ENCODE measurements around the gene MYO18A.

The MYO18A gene

GRCh38 chr17:29212094-29212631, 32.0 kb upstream of the MYO18A start:
- no peak for TF ChIP-seq EZH2phosphoT487 (IDR thresholded peaks at IDR 0.05; ENCODE audit: low read length)
- TF ChIP-seq EZH2 (optimal IDR thresholded peaks at IDR 0.05; ENCODE audit: low read depth, low read length), result no peak
- no peak for TF ChIP-seq CTCF (IDR thresholded peaks at IDR 0.05; ENCODE audit: low read length)
- Histone ChIP-seq H4K20me1 (ENCODE audit: insufficient read depth, low read length) (no peaks in the 10 kb centered on the region), H3K4me3 (ENCODE audit: low read length) (no peak overlapping the region), H3K79me2 (ENCODE audit: low read length) (no peaks in the 10 kb centered on the region), H2AFZ (ENCODE audit: low read length) (no peak overlapping the region), H3K27ac (ENCODE audit: low read length) (no peak overlapping the region), H3K9me2 (replicated peaks; ENCODE audit: insufficient read depth, low read length) (no peaks in the 10 kb centered on the region), H3K27me3 (replicated peaks; ENCODE audit: insufficient read depth, low read length) (no peaks in the 10 kb centered on the region), H3K9me3 (replicated peaks; ENCODE audit: insufficient read depth, low read length) (no peaks in the 10 kb centered on the region), H3K36me3 (replicated peaks; ENCODE audit: insufficient read depth, low read length) (no peaks in the 10 kb centered on the region), H3F3A (ENCODE audit: insufficient read depth, low read length) (no peaks in the 10 kb centered on the region), H3K4me2 (ENCODE audit: low read depth, low read length) (no peak overlapping the region), H3K4me1 (ENCODE audit: low read length) (no peaks in the 10 kb centered on the region), H3K9ac (ENCODE audit: low read length) (no peak overlapping the region)
- DNase-seq, result no peak

DNA sequence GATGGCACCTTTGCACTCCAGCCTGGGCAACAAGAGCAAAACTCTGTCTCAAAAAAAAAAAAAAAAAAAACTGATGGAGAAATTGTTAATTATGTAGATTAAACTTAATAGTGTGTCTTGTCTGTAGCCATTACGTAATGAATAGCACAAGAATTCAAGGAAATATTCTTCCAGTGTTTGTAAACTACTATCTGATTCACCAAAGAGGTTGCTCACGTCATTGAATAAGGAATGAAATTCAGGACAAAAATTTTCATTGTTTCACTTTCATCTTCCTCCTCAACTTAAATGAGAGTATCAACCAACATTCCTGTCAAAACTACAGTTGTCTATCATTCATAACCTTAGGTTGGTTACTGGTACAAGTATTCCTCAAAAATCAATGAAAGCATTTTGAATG, 30.7 kb upstream of the MYO18A start:
- H3K9me2 ChIP-seq (replicated peaks; ENCODE audit: insufficient read depth, low read length), result no peaks in the 10 kb centered on the region
- no peaks in the 10 kb centered on the region for H4K20me1 ChIP-seq (ENCODE audit: insufficient read depth, low read length)
- H3K4me2 ChIP-seq (ENCODE audit: low read depth, low read length), result no peak overlapping the region
- H3K27me3 ChIP-seq (replicated peaks; ENCODE audit: insufficient read depth, low read length), result no peaks in the 10 kb centered on the region
- no peak for DNase-seq
- H3K4me3 ChIP-seq (ENCODE audit: low read length), result no peak overlapping the region
- no peaks in the 10 kb centered on the region for H3F3A ChIP-seq (ENCODE audit: insufficient read depth, low read length)
- no peaks in the 10 kb centered on the region for H3K9me3 ChIP-seq (replicated peaks; ENCODE audit: insufficient read depth, low read length)
- H3K4me1 ChIP-seq (ENCODE audit: low read length), result no peaks in the 10 kb centered on the region
- TF ChIP-seq CTCF (IDR thresholded peaks at IDR 0.05; ENCODE audit: low read length), result no peak
- TF ChIP-seq EZH2phosphoT487 (IDR thresholded peaks at IDR 0.05; ENCODE audit: low read length), result no peak
- TF ChIP-seq EZH2 (optimal IDR thresholded peaks at IDR 0.05; ENCODE audit: low read depth, low read length), result no peak
- no peak overlapping the region for H3K27ac ChIP-seq (ENCODE audit: low read length)
- no peaks in the 10 kb centered on the region for H3K79me2 ChIP-seq (ENCODE audit: low read length)
- H3K36me3 ChIP-seq (replicated peaks; ENCODE audit: insufficient read depth, low read length), result no peaks in the 10 kb centered on the region
- no peak overlapping the region for H3K9ac ChIP-seq (ENCODE audit: low read length)
- no peak overlapping the region for H2AFZ ChIP-seq (ENCODE audit: low read length)

DNA sequence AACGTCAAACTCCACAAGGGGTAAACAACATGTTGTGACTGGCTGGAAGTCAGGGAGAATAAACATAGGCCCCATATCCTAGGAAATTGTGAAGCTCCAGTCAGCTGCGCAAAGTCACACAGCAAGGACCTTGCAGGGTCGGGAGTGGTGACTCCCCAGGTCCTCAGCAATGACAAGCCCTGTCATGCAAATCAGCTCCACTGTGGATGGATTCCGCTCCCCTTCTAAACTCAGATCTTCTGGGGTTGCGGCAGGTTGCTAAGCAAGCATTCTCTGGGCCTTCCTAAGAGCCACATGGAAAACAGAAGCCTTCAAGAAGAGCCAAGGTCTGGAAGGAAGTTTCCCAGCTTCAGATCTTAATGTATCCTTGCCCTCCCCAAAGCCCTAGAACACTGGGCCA, 28.9 kb upstream of the MYO18A start:
- no peaks in the 10 kb centered on the region for H3K9me3 ChIP-seq (replicated peaks; ENCODE audit: insufficient read depth, low read length)
- H3K27me3 ChIP-seq (replicated peaks; ENCODE audit: insufficient read depth, low read length), result no peaks in the 10 kb centered on the region
- TF ChIP-seq EZH2phosphoT487 (IDR thresholded peaks at IDR 0.05; ENCODE audit: low read length) (no peak), CTCF (IDR thresholded peaks at IDR 0.05; ENCODE audit: low read length) (no peak), EZH2 (optimal IDR thresholded peaks at IDR 0.05; ENCODE audit: low read depth, low read length) (no peak)
- H2AFZ ChIP-seq (ENCODE audit: low read length), result no peak overlapping the region
- H3K36me3 ChIP-seq (replicated peaks; ENCODE audit: insufficient read depth, low read length), result no peaks in the 10 kb centered on the region
- no peak overlapping the region for H3K4me2 ChIP-seq (ENCODE audit: low read depth, low read length)
- H3K79me2 ChIP-seq (ENCODE audit: low read length), result no peaks in the 10 kb centered on the region
- no peak overlapping the region for H3K27ac ChIP-seq (ENCODE audit: low read length)
- no peaks in the 10 kb centered on the region for H4K20me1 ChIP-seq (ENCODE audit: insufficient read depth, low read length)
- H3K9me2 ChIP-seq (replicated peaks; ENCODE audit: insufficient read depth, low read length), result no peaks in the 10 kb centered on the region
- H3K9ac ChIP-seq (ENCODE audit: low read length), result no peak overlapping the region
- H3K4me1 ChIP-seq (ENCODE audit: low read length), result no peaks in the 10 kb centered on the region
- H3F3A ChIP-seq (ENCODE audit: insufficient read depth, low read length), result no peaks in the 10 kb centered on the region
- DNase-seq, result no peak
- H3K4me3 ChIP-seq (ENCODE audit: low read length), result no peak overlapping the region
